WERI-Rb-1 (cell line): Measurements from ENCODE around the gene UBE2N.

Experiments
- DNase-seq: peaks from one replicate; pipeline ENCODE4 v3.0.0-alpha.2; 2020
- H3K27ac ChIP-seq: fragments of 250-450 bp; sonication (Bioruptor Pico); 2 replicates; pipeline ENCODE4 v1.5.1; 2020; ENCODE audit warnings: mild to moderate bottlenecking, moderate library complexity
- H3K27me3 ChIP-seq: fragments of 250-450 bp; sonication (Bioruptor Pico); 2 replicates; pipeline ENCODE4 v1.5.1; 2021; ENCODE audit warnings: mild to moderate bottlenecking, low read depth, moderate library complexity; ENCODE audit not compliant: insufficient read depth, severe bottlenecking
- H3K36me3 ChIP-seq: fragments of 250-450 bp; sonication (Bioruptor Pico); 2 replicates; pipeline ENCODE4 v1.5.1; 2020; ENCODE audit warnings: mild to moderate bottlenecking, moderate library complexity
- H3K4me3 ChIP-seq: 2 replicates; pipeline ENCODE4 v1.5.1; 2011; ENCODE audit warnings: low read depth, mild to moderate bottlenecking, control low read depth, low read length
- H3K9me3 ChIP-seq: fragments of 250-450 bp; sonication (Bioruptor Pico); 2 replicates; pipeline ENCODE4 v1.5.1; 2021; ENCODE audit warnings: mild to moderate bottlenecking, moderate library complexity; ENCODE audit not compliant: severe bottlenecking
- TF ChIP-seq, protein P1 (sequence below): IDR thresholded peaks from 2 replicates; pipeline ENCODE4 v1.5.1; 2011; ENCODE audit warnings: low read depth, mild to moderate bottlenecking, control low read depth, inconsistent platforms, low read length

Gene UBE2N

DNA sequence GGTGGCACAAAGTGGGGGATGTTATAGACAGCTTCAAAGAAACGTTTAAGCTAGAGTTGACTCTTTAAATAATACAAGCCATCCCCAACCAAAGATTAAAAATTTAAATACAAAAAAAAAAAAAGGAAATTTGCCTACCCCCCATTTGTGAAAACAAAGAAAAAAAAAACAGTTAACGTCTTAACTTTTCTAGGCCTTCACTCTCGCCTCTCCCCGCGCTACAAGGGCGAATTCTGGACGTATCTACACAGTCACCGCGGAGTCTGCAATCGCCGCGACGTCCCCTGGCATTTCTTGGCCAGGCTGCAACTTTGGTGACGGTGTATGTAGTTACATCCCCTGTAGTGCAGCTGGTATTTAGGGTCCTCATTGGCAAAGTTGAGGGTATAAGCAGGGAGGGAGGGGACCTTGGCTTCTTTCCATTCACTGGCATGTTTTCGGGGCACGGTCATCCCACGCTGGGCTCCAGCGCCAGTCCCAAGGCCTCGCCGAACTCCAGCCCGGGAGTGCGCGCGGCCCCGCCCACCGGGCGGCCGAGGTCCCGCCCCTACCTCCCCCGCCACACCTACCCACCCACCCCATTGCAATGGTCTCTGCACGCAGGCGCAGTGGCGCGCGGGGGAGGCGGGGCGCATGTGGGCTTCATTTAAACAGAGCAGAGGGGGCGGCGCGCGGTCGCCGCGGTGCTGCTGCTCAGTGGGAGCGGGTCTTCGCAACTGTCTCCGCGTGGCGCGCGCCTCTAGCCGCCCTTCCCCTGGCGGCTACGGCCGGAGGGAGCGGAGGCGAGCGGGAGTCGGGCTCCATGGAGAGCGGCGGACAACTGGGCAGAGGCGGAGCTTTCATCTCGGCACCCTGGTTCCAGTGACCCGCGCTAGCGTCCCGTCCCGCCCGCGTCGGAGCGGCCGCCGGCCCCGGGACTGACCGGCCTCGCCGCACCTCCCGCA lies 64.2 kb downstream of the UBE2N start, which contains the start of gene NUDT4:
TSS of gene NUDT4 (plus strand) at position 674 of the 944 bp plus-strand sequence. CDS start 398 bp downstream, outside the sequence.
- peak within 1 kb of the TSS; percentile 94 for H3K4me3 ChIP-seq
- H3K27ac ChIP-seq: peak within 1 kb of the TSS; percentile 88
- no peaks in the 10 kb centered on the region for H3K27me3 ChIP-seq
- peak; percentile 98 for DNase-seq
- H3K36me3 ChIP-seq: peaks cover 8% of the 10 kb centered on the region
- H3K9me3 ChIP-seq: no peaks in the 10 kb centered on the region
- TF ChIP-seq, protein P1, sequence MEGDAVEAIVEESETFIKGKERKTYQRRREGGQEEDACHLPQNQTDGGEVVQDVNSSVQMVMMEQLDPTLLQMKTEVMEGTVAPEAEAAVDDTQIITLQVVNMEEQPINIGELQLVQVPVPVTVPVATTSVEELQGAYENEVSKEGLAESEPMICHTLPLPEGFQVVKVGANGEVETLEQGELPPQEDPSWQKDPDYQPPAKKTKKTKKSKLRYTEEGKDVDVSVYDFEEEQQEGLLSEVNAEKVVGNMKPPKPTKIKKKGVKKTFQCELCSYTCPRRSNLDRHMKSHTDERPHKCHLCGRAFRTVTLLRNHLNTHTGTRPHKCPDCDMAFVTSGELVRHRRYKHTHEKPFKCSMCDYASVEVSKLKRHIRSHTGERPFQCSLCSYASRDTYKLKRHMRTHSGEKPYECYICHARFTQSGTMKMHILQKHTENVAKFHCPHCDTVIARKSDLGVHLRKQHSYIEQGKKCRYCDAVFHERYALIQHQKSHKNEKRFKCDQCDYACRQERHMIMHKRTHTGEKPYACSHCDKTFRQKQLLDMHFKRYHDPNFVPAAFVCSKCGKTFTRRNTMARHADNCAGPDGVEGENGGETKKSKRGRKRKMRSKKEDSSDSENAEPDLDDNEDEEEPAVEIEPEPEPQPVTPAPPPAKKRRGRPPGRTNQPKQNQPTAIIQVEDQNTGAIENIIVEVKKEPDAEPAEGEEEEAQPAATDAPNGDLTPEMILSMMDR: no peak

DNA sequence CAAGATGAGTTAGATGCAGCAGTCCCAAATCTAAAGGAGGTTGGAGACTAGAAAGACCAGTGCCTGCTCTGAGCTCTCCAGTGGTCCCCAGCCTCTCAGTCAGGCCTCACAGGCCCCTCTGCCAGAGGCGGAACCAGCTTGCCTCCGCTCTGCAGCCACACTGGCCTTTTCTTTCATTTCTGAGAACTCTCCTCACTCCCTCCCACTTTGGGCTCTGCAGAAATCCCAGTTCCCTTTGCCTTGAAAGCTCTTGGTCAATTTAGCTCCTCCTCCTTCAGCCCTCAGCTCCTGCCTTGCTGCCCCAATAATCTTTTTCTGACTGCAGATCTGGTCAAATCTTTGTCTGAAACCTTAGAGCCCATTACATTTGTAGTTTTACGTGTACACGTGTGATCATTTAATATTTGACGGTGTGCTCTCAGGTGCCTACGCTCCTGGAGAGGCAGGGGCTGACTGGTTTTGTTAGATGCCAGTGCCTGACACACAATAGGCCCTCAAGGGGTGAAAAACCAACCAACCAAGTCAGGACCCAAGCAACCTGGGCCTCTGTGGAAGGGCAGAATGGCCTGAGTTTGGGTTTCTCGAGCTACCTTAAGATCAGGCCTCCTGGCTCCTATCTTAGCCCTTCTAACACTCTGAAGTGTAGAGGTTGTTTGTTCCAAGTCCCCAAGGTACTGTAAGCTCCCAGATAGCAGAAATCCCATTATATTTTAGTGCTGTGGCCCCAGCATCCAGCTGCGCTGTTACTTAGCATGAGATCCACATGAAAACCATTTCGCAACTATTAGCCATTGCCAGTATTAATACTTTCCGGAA lies 65.1 kb downstream of the UBE2N start:
- Histone ChIP-seq H3K27ac (peak overlapping the region; percentile 14), H3K36me3 (peaks cover 8% of the 10 kb centered on the region), H3K27me3 (no peaks in the 10 kb centered on the region), H3K9me3 (no peaks in the 10 kb centered on the region), H3K4me3 (peak overlapping the region; percentile 73)
- TF ChIP-seq, protein P1: no peak
- DNase-seq: peak; percentile 26

DNA sequence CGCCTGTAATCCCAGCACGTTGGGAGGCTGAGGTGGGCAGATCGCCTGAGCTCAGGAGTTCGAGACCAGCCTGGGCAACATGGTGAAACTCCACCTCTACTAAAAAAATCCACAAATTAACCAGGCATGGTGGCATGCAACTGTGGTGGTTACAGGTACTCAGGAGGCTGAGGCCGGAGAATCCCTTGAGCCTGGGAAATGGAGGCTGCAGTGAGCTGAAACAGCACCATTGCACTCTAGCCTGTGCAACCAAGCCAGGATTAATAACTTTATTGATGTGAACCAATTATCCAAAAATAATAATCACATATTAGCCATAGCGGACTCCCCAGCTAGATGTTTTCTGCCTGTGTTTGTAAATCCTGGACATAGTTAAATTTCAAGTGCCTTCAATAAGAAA lies 65.8 kb downstream of the UBE2N start:
- Histone ChIP-seq H3K4me3 (no peak overlapping the region), H3K36me3 (peaks cover 8% of the 10 kb centered on the region), H3K27me3 (no peaks in the 10 kb centered on the region), H3K9me3 (no peaks in the 10 kb centered on the region), H3K27ac (no peak overlapping the region; the same call in 1 of the 2 replicates)
- TF ChIP-seq, protein P1: no peak
- DNase-seq: no peak

GRCh38 chr12:93373961-93374656 lies 67.6 kb downstream of the UBE2N start:
- H3K4me3 ChIP-seq: no peak overlapping the region
- TF ChIP-seq, protein P1: no peak
- no peaks in the 10 kb centered on the region for H3K9me3 ChIP-seq
- no peaks in the 10 kb centered on the region for H3K27me3 ChIP-seq
- no peak for DNase-seq
- no peak overlapping the region for H3K27ac ChIP-seq
- H3K36me3 ChIP-seq: peaks cover 4% of the 10 kb centered on the region

- Histone ChIP-seq H3K36me3 (no peaks in the 10 kb centered on the region), H3K4me3 (no peak overlapping the region), H3K27me3 (no peaks in the 10 kb centered on the region), H3K9me3 (no peaks in the 10 kb centered on the region), H3K27ac (no peak overlapping the region)
- TF ChIP-seq, protein P1: no peak
- DNase-seq: no peak
Observed at GRCh38 chr12:93370947-93371346, 70.8 kb downstream of the UBE2N start.
